K562 (cell line): Measurements from ENCODE around the gene YWHAB. TPM values are rescaled to one million over a fixed set of nuclear protein-coding genes. Genes with fewer than 3 reads are reported as not detected.

ENCODE experiments used
- AFF1 ChIP-seq, 2 experiments: fragments of 450-650 bp; IDR thresholded peaks; 2 replicates each; pipeline ENCODE4 v1.6.1; 2018; ENCODE audit warnings: mild to moderate bottlenecking in 2 of 2, low read depth in 1 of 2; ENCODE audit not compliant: partially characterized antibody in 2 of 2
- ATF4 ChIP-seq: fragments of 450-650 bp; formaldehyde crosslinking; IDR thresholded peaks from 2 replicates; pipeline ENCODE4 v1.4.0; 2022; ENCODE audit warnings: mild to moderate bottlenecking, moderate library complexity
- DNMT1 ChIP-seq: fragments of 450-650 bp; IDR thresholded peaks from 2 replicates; pipeline ENCODE4 v1.6.1; 2016; ENCODE audit warnings: antibody characterized with exemption, mild to moderate bottlenecking
- HCFC1 ChIP-seq: IDR thresholded peaks from 2 replicates; pipeline ENCODE4 v1.6.1; 2012; ENCODE audit warnings: low read depth, low read length, improper control_type of control experiment
- HMBOX1 ChIP-seq: sonication (generic); IDR thresholded peaks from 2 replicates; pipeline ENCODE4 v1.6.1; 2016
- NR2C1 ChIP-seq, 2 experiments: fragments of 450-650 bp; IDR thresholded peaks; 2 replicates each; pipeline ENCODE4 v1.6.1; 2017; ENCODE audit warnings: mild to moderate bottlenecking in 2 of 2, antibody characterized with exemption in 1 of 2, inconsistent platforms in 1 of 2, missing compliant biosample characterization in 1 of 2, missing genetic modification characterization in 1 of 2
- RUNX1 ChIP-seq: sonication (generic); IDR thresholded peaks from 2 replicates; pipeline ENCODE4 v1.6.1; 2016; ENCODE audit warnings: antibody characterized with exemption, low read depth
- SFPQ ChIP-seq: fragments of 200-400 bp; formaldehyde crosslinking; IDR thresholded peaks from 2 replicates; pipeline ENCODE4 v1.6.1; 2017; ENCODE audit warnings: mild to moderate bottlenecking, low read depth, low read length, moderate library complexity
- SMAD1 ChIP-seq: fragments of 150-350 bp; IDR thresholded peaks from 2 replicates; pipeline ENCODE4 v1.6.1; 2014; ENCODE audit warnings: low read length, low read depth; ENCODE audit not compliant: partially characterized antibody
- SMC3 ChIP-seq: conservative IDR thresholded peaks from 2 replicates; pipeline ENCODE4 v1.6.1; 2011; ENCODE audit warnings: low read depth, low read length, improper control_type of control experiment; ENCODE audit not compliant: insufficient read depth
- SP1 ChIP-seq: sonication (generic); formaldehyde crosslinking; IDR thresholded peaks from 2 replicates; pipeline ENCODE4 v1.8.1; 2022; ENCODE audit warnings: mild to moderate bottlenecking, missing genetic modification reagents
- TBL1XR1 ChIP-seq, 2 experiments: IDR thresholded peaks; 2 replicates each; pipeline ENCODE4 v1.6.1; 2012; ENCODE audit warnings: improper control_type of control experiment in 2 of 2, low read length in 2 of 2, mild to moderate bottlenecking in 1 of 2
- TCF3 ChIP-seq: sonication (generic); formaldehyde crosslinking; IDR thresholded peaks from 2 replicates; pipeline ENCODE4 v1.4.0; 2020; ENCODE audit warnings: mild to moderate bottlenecking, missing genetic modification reagents
- TRIM24 ChIP-seq, 2 experiments: fragments of 450-650 bp; IDR thresholded peaks; 2 replicates each; pipeline ENCODE4 v1.6.1; 2016
- ZBTB7A ChIP-seq: IDR thresholded peaks from 2 replicates; pipeline ENCODE4 v1.6.1; 2011; ENCODE audit warnings: low read depth, mild to moderate bottlenecking, low read length, moderate library complexity, borderline replicate concordance; ENCODE audit not compliant: control insufficient read depth
- ZC3H8 ChIP-seq: fragments of 450-650 bp; IDR thresholded peaks from 2 replicates; pipeline ENCODE4 v1.6.1; 2017
- polyA plus RNA-seq, 8 experiments: library from polyadenylated mRNA; depleted of rRNA in 4 of 8; stranded (reverse) in 5 of 8; unstranded in 3 of 8; fragments of >200 nt; fragmentation: Nextera tagmentation in 2 of 8; fragmentation: Illumina TruSeq in 1 of 8; extraction: Ambion mirVana in 2 of 8; extraction: Trizol in 1 of 8; gene quantifications; 2 replicates each; pipeline versions ENCODE4 v1.2.1 to v1.2.3, GENCODE V29; 2011 to 2014; ENCODE audit warnings: inconsistent platforms in 1 of 8, missing spikeins in 1 of 8
- total RNA-seq, 7 experiments: library from RNA; depleted of rRNA in 6 of 7; stranded (reverse); fragments of >200 nt in 6 of 7; fragmentation: Illumina TruSeq in 2 of 7; extraction: Trizol in 2 of 7; gene quantifications; 2 replicates each; pipeline versions ENCODE4 v1.2.1 to v1.2.3, GENCODE V29; 2011 to 2021; ENCODE audit warnings: low replicate concordance in 1 of 7
- TF ChIP-seq, protein P1 (sequence below): fragments of 200-800 bp; sonication (Bioruptor generic); IDR thresholded peaks from 2 replicates; pipeline ENCODE4 v1.6.1; 2017; ENCODE audit warnings: missing genetic modification characterization, missing compliant biosample characterization

YWHAB gene
- total and polyA plus RNA-seq, 9 of the 15 experiments (the other 6 are each of a cell fraction or from before 2014, with no cell fraction given) = 60.6 to 185 (median 96.1) TPM

DNA sequence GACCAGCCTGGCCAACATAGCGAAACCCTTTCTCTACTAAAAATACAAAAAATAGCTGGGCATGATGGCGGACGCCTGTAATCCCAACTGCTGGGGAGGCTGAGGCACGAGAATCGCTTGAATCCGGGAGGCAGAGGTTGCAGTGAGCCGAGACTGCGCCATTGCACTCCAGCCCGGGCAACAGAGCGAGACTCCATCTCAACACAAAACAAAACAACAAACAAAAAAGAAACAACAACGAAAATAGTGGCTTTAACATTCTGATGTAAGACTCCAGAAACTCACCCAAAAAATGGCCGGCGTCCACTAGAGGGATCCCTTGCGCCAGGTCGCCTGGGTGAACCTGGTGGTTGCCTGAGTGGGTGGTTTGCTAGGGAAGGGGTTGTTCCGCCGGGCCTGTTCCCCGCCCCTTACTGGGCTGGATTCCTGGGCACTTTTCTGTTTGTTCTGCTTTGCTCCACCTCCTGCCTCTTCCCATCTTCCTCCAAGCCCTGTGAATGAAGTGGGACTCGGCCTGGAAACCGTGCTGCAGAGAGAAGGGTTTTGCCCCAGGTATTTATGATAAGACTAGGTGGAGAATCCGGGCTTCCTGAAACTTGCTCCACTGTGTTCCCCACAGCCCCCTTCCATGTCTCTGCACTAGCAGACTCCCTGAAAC is 25.9 kb downstream of the YWHAB start (continued):
- peak; percentile 33; the same call in 1 of the 2 replicates for TF ChIP-seq ZBTB7A
- peak; percentile 12; the same call in 1 of the 2 replicates for TF ChIP-seq NR2C1 (IDR thresholded peaks at IDR 0.05)
- TF ChIP-seq NR2C1 (tag; IDR thresholded peaks at IDR 0.05) = peak; percentile 46
- peak; percentile 49; the same call in 1 of the 2 replicates for TF ChIP-seq SMC3
- TF ChIP-seq, protein P1, sequence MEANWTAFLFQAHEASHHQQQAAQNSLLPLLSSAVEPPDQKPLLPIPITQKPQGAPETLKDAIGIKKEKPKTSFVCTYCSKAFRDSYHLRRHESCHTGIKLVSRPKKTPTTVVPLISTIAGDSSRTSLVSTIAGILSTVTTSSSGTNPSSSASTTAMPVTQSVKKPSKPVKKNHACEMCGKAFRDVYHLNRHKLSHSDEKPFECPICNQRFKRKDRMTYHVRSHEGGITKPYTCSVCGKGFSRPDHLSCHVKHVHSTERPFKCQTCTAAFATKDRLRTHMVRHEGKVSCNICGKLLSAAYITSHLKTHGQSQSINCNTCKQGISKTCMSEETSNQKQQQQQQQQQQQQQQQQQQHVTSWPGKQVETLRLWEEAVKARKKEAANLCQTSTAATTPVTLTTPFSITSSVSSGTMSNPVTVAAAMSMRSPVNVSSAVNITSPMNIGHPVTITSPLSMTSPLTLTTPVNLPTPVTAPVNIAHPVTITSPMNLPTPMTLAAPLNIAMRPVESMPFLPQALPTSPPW = no peak
- no peak for TF ChIP-seq SFPQ
- no peak for TF ChIP-seq RUNX1
- TF ChIP-seq ATF4 (CRISPR knock-in tag) = peak; percentile 93
- peak; percentile 64; a peak in 2 of 4 replicates for TF ChIP-seq TRIM24 (IDR thresholded peaks at IDR 0.05)
- TF ChIP-seq SMAD1 = peak; percentile 35
- peak in 1 of 2 experiments; percentile 50; a peak in 1 of 4 replicates for TF ChIP-seq TBL1XR1 (IDR thresholded peaks at IDR 0.05; ENCODE audit: low read length in 2 of 2)
- TF ChIP-seq DNMT1 = no peak
- TF ChIP-seq SP1 (CRISPR knock-in tag) = no peak
- peak in 1 of 2 experiments; percentile 79 for TF ChIP-seq AFF1 (IDR thresholded peaks at IDR 0.05; ENCODE audit: low read depth in 1 of 2, partially characterized antibody in 2 of 2)
- TF ChIP-seq HMBOX1 = 0 out of 2 replicates have a peak, but pooled peaks have one; percentile 33
- TF ChIP-seq HCFC1 = peak; percentile 33; the same call in 1 of the 2 replicates
- no peak for TF ChIP-seq ZC3H8
- no peak for TF ChIP-seq TCF3 (CRISPR knock-in tag)
